ENCODE data around the gene MBNL1. TPM values are rescaled to one million over a fixed set of nuclear protein-coding genes. Genes with fewer than 3 reads are reported as not detected.

Gene MBNL1
- total RNA-seq, 1 donor from 2014 or later: 69.4 TPM

DNA sequence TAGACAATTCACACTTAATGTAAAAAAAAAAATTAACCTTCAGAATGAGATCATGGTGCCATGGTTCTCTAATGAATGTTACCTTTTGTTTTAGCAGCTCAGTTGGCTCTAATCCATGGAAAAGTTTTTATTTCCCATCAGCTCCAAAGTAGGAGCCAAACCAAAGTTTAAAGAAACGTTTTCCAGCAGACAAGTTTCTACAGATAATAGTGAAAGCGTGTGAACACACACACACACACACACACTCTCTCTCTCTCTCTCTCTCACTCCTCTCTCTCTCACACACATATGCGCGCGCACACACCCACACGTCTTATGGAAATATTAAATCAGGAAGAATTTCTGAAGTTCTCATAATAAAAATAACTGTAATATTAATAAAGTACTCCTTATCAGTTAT is 46.9 kb downstream of the MBNL1 start:
- TF ChIP-seq, protein P1, sequence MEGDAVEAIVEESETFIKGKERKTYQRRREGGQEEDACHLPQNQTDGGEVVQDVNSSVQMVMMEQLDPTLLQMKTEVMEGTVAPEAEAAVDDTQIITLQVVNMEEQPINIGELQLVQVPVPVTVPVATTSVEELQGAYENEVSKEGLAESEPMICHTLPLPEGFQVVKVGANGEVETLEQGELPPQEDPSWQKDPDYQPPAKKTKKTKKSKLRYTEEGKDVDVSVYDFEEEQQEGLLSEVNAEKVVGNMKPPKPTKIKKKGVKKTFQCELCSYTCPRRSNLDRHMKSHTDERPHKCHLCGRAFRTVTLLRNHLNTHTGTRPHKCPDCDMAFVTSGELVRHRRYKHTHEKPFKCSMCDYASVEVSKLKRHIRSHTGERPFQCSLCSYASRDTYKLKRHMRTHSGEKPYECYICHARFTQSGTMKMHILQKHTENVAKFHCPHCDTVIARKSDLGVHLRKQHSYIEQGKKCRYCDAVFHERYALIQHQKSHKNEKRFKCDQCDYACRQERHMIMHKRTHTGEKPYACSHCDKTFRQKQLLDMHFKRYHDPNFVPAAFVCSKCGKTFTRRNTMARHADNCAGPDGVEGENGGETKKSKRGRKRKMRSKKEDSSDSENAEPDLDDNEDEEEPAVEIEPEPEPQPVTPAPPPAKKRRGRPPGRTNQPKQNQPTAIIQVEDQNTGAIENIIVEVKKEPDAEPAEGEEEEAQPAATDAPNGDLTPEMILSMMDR (conservative IDR thresholded peaks at IDR 0.05): no peak
- DNase-seq (ENCODE audit: extremely low spot score, unreplicated experiment): no peak
- no peak overlapping the region for H3K27ac Mint-ChIP-seq
- no peaks in the 10 kb centered on the region for H3K9me3 Mint-ChIP-seq
- peaks cover 34% of the 10 kb centered on the region for H3K4me1 Mint-ChIP-seq (ENCODE audit: unreplicated experiment)
- peaks cover 12% of the 10 kb centered on the region for H3K36me3 Mint-ChIP-seq
- H3K4me3 Mint-ChIP-seq: no peak overlapping the region
- H3K27me3 Mint-ChIP-seq: no peaks in the 10 kb centered on the region

DNA sequence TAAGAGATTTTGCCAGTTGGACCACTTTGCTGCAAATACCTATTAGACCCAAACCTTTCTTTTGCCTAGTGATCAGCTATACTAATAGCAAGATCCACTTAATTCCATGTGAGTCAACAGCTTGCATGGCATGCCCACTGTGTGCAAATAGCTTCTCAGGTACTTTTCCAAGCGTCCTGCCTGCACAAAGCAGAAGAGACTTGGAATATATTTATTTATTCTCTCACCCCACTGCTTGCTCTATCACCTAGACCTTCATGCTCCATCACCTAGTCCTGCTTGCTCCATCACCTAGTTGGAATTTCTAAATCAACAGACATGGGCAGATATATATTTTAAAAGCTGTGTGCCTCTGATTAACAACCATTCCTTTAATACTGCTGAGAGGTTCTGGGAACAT is 47.6 kb downstream of the MBNL1 start:
- no peak overlapping the region for H3K27ac Mint-ChIP-seq
- no peaks in the 10 kb centered on the region for H3K27me3 Mint-ChIP-seq
- peaks cover 40% of the 10 kb centered on the region for H3K4me1 Mint-ChIP-seq (ENCODE audit: unreplicated experiment)
- TF ChIP-seq, protein P1 (conservative IDR thresholded peaks at IDR 0.05): no peak
- H3K4me3 Mint-ChIP-seq: no peak overlapping the region
- DNase-seq (ENCODE audit: extremely low spot score, unreplicated experiment): no peak
- peaks cover 12% of the 10 kb centered on the region for H3K36me3 Mint-ChIP-seq
- H3K9me3 Mint-ChIP-seq: no peaks in the 10 kb centered on the region

DNA sequence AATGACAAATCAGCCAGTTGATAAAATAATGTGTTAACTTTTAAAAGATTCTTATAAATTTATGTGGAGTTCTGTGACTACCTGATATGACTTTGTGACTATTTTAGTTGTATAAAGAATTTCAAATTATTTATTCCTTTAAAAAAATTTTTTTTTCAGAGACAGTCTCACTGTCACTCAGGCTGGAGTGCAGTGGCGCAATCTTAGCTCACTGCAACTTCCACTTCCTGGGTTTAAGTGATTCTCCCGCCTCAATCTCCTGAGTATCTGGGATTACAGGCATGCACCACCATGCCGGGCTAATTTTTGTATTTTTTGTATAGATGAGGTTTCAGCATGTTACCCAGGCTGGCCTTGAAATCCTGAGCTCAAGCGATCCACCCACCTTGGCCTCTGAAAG is 48.5 kb downstream of the MBNL1 start:
- H3K27me3 Mint-ChIP-seq: no peaks in the 10 kb centered on the region
- no peak overlapping the region for H3K4me3 Mint-ChIP-seq
- TF ChIP-seq, protein P1 (conservative IDR thresholded peaks at IDR 0.05): no peak
- H3K9me3 Mint-ChIP-seq: no peaks in the 10 kb centered on the region
- DNase-seq (ENCODE audit: extremely low spot score, unreplicated experiment): no peak
- H3K4me1 Mint-ChIP-seq (ENCODE audit: unreplicated experiment): peaks cover 45% of the 10 kb centered on the region
- no peak overlapping the region for H3K27ac Mint-ChIP-seq
- H3K36me3 Mint-ChIP-seq: peaks cover 12% of the 10 kb centered on the region

DNA sequence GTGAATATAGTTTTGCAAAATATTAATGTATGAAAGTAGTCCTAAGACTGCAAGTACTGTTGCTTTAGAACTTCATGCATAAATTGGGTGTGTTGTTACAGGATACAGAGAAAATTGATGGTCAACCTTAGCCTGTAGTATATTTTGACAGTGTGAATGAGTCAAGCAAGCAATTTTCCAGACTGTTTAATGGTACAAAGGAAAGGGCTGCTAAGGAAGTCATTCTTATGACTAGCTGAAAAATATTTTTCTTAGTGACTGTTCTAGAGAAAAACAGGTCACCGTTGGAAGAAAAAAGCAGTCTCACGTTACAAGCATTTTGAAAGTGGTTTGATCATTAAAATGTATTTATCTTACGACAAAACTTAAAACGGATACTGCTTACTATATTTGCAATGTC is 49.2 kb downstream of the MBNL1 start:
- TF ChIP-seq, protein P1 (conservative IDR thresholded peaks at IDR 0.05): no peak
- H3K36me3 Mint-ChIP-seq: peaks cover 12% of the 10 kb centered on the region

DNA sequence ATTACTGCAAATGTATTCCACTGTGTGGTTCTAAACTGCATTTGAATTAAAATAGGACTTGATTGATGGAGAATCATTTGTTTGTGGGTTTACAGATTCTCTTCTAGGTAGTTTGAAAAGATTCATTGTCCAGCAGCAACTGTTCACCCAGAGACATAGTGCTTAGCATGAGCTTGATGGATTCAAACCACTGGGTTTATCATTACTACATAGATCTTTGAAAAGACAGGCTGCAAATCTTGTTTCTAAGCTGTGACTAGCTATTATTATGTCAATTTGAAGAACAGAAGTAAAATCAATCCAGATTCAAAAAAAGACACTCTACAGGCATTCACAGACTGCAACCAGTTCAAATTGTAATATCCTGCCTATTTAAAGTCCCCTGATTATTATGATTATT is 49.8 kb downstream of the MBNL1 start:
- no peaks in the 10 kb centered on the region for H3K27me3 Mint-ChIP-seq
- peaks cover 45% of the 10 kb centered on the region for H3K4me1 Mint-ChIP-seq (ENCODE audit: unreplicated experiment)
- H3K36me3 Mint-ChIP-seq: peaks cover 12% of the 10 kb centered on the region
- TF ChIP-seq, protein P1 (conservative IDR thresholded peaks at IDR 0.05): no peak
- no peak overlapping the region for H3K4me3 Mint-ChIP-seq
- DNase-seq (ENCODE audit: extremely low spot score, unreplicated experiment): no peak
- H3K27ac Mint-ChIP-seq: no peak overlapping the region
- H3K9me3 Mint-ChIP-seq: no peaks in the 10 kb centered on the region

More for the DNA sequence above, 49.2 kb downstream of the MBNL1 start:
- no peaks in the 10 kb centered on the region for H3K27me3 Mint-ChIP-seq
- H3K4me1 Mint-ChIP-seq (ENCODE audit: unreplicated experiment): peaks cover 45% of the 10 kb centered on the region
- DNase-seq (ENCODE audit: extremely low spot score, unreplicated experiment): no peak
- no peak overlapping the region for H3K4me3 Mint-ChIP-seq
- no peaks in the 10 kb centered on the region for H3K9me3 Mint-ChIP-seq
- no peak overlapping the region for H3K27ac Mint-ChIP-seq

DNA sequence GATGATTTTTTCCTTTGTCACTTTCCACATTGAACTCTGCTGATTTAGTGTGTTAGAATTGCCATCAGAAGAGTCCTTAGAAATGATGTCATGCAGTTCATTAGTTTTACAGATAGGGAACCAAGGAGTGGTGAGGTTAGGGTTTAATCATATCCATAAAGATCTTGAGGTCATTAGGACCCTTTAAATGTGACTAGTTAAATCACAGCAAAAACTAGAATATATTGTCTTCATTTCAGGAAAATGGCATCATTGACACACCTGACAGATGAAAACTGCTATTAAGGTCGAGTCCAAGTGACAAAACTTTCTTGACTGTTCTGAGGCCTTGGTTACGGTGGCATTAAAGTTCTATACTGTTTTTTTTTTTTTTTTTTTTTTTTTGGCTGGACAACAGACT is 50.5 kb downstream of the MBNL1 start:
- H3K4me1 Mint-ChIP-seq (ENCODE audit: unreplicated experiment): peaks cover 45% of the 10 kb centered on the region
- H3K9me3 Mint-ChIP-seq: no peaks in the 10 kb centered on the region
- H3K27ac Mint-ChIP-seq: no peak overlapping the region
- H3K4me3 Mint-ChIP-seq: no peak overlapping the region
- no peak for DNase-seq (ENCODE audit: extremely low spot score, unreplicated experiment)
- peaks cover 17% of the 10 kb centered on the region for H3K36me3 Mint-ChIP-seq
- H3K27me3 Mint-ChIP-seq: no peaks in the 10 kb centered on the region
- TF ChIP-seq, protein P1 (conservative IDR thresholded peaks at IDR 0.05): no peak

Measured in type B pancreatic cell (in vitro differentiated cells).